HG02970 (cell line): Measurements from ENCODE around the gene PLEKHS1.

Source experiments
- ATAC-seq: cut with Tn5 transposase; IDR thresholded peaks from one replicate; pipeline ENCODE4 v1.9.1; 2021; ENCODE audit warnings: mild to moderate bottlenecking, moderate library complexity, moderate number of reproducible peaks; ENCODE audit not compliant: unreplicated experiment, low FRiP score

Gene PLEKHS1

GRCh38 chr10:113751181-113751732, at the start of gene PLEKHS1:
PLEKHS1 (plus strand) TSS chr10:113751682; CDS start chr10:113755278, 3,596 bp downstream.
- ATAC-seq, result no peak

DNA sequence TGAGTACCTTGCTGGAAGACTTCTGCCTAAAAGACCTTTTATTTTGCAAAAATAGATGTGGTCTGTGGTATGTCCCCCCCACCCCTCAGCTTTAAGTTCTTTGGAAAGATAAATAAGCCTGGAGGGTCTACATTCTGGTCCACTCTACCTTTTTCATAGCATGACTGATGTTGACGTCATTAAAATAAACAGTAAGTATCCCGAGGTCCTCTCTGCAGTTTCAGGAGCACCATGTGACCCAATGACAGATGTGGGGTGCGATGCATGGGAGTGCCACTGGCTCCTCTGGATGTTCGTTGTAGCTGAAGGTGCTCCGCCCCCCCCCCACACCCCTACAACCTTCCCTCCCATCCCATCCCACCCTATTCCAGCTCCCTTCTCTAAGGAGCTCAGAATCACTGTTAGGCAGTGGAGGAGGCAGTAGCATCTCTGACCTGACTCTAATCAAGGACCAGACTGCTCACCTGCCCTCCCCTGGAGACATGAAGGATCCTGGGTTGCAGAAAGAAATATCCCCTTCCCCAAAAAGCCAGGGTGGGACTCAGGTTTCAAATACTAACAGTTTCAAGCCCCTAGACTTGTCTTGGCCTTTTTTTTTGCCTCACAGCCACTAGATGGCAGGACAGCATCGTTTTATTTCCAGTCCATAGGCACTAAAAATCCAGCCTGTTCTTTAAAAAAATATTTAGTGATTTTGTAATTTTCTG, 46.7 kb upstream of the PLEKHS1 start:
- no peak for ATAC-seq

- no peak for ATAC-seq
Measured at GRCh38 chr10:113705344-113705652, 46.2 kb upstream of the PLEKHS1 start.

DNA sequence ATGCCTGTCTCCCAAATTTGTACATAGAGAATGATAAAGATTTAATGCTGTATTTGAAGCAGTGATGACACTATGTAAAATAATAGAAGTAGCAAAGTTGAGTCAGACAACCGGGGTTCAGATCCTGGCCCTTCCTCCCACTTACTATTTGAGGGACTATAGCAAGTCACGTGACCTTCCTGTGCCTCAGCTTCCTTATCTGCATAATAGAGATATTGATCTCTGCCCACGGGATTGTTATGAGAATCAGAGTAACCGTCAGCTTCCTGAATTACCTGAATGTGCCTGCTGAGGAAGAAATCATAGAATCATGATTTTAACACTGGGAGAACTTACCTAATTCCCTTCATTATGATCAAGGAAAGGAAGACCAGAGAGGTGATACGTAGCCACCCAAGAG, 44.9 kb upstream of the PLEKHS1 start:
- ATAC-seq, result no peak

- no peak for ATAC-seq
Measured at GRCh38 chr10:113708640-113709039, 42.8 kb upstream of the PLEKHS1 start.

DNA sequence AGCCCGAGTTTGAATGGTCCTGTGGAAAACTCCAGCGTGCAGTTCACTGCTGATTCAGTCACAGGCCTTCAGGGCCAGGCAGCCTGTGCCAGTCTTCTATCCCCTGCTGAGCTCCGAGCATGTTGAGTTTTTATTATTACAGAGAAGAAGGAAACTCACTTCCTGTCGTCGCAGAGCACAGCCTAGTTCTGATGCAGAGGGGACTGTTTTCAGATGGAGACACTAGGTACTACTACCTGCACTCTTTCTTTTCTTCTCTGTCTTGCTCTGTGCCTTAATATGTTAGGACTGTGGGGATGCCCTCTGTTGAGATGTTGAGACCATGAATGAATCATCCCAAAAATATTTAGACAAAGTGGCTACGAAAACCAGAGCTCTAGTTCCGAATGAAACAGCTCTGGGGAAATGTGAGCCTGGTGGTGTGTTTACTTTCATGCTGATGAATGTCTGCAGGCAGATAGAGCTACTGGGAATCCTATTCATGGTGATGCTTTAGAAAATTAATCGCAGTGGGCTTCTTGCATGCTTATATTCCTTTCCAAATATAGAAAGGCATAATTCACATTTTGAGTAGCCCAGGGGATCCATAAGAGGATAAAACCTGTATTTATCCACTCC, 42.2 kb upstream of the PLEKHS1 start:
- ATAC-seq, result no peak

- no peak for ATAC-seq
Measured at GRCh38 chr10:113711142-113711541, 40.3 kb upstream of the PLEKHS1 start.

DNA sequence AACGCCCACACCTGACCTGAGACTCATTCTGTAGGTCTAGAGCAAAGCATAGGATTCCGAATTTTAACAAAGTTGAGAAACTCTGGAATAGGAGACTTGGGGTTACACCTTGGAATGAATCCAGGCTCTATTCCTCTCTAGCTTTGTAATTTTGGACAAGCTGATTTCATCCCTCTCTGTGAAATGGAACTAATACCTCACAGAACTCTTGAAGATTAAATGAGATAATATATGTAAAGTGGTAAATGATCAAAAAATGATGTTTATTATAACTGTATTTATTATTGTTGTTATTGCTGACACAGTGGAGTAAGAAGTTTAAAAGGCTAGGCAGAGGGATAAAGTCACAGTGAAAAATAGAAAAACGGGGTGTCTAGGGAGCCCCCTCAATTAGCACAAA, 39.5 kb upstream of the PLEKHS1 start:
- ATAC-seq, result no peak

- no peak for ATAC-seq
Measured at GRCh38 chr10:113712755-113713639, 38.5 kb upstream of the PLEKHS1 start.

- ATAC-seq, result no peak
Measured at GRCh38 chr10:113713640-113713982, 37.9 kb upstream of the PLEKHS1 start.

DNA sequence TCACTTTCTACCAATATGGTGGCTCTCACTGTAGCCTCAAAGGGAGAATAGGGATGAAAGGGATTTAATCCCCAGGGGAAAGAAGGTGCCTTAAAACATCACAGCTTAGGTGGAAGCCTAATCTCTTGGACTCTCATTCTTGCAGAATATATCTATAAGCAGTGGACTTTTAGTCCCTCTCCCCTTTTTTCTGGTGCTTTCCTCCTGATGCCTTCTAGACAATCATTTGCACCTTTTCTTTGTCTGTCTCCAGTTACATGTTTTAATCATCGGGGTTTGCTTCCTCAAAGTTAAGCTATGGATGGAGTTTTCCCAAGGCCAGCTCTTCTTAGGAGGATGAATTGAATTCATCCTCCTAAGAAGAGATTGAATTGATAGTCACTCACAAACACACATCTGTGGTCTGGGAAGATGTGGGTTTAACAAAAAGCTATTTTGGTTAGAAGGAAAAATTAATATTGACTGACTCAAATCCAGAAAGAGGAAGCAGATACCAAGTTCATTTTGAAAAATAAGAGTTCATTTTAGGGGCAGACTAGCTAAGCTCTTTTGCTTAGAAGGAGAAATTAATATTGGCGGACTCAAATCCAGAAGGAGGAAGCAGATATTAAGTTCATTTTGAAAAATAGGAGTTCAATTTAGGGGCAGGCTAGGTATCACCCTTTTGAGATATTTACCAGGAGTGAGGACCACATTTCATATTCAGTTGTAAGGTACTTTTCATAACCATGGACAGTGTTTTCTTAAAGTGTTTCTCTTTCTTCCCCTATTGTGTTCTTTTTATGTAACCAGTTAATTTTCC, 35.2 kb upstream of the PLEKHS1 start:
- no peak for ATAC-seq

DNA sequence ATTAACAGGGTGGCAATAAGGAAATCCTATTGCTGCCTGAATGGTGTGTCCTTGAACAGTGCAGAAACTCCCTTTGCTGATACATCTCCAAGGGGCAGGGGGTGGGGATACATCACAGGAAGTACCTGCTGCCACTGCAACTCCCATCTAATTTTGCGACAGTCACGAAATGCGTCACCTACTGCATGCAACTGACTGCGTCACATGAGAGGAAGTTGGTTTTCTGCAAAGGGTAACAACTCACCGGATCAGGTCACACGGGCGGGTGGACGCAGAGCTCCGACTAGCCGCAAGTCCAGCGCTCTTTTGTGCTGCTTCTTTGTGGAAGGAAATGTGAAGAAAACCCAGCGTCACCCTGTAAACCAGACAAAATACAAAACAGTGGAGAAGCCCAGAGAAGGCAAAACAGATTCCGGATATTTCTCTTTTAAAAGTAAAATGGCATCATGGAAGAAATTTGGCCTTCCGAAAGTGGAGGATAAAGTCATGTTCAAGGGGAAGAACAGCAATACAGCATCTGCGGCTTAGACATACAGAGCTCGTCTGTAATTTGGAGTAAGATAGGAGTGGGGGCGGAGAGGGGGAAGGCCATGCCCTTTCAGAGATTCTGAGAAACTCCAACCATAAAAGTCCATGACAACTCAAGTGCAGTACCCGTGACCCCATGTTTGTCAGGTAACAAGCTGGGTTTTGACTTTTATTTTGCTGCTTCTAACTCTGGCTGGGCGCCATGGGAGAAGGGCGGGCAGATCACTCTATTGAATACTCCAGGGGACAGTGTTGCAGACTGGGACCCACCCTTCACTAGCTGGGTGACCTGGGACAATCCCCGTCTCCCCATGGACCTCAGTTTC, 32.3 kb upstream of the PLEKHS1 start:
- no peak for ATAC-seq

- no peak for ATAC-seq
Measured at GRCh38 chr10:113720386-113720785, 31.1 kb upstream of the PLEKHS1 start.

GRCh38 chr10:113732160-113732881, 19.2 kb upstream of the PLEKHS1 start:
- no peak for ATAC-seq

- no peak for ATAC-seq
Measured at GRCh38 chr10:113732966-113733365, 18.5 kb upstream of the PLEKHS1 start.

DNA sequence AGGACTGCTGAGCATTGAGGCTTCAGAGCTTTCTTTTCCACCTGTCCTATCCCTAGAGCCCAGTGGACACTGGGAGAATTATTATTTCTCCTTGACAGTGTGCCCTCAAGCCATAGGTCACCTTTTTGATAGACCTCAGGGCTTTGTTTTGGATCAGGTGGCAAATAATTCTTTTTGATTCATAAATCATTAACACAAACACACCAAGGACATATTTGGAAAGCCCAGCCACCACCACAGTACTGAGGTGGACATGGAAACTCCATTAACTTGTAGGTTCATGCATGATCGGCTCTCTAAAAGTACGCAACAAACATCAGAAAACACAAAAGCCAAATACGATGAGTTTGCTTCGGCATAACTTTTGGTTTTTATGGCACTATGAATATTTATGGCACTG, 17.8 kb upstream of the PLEKHS1 start:
- no peak for ATAC-seq

DNA sequence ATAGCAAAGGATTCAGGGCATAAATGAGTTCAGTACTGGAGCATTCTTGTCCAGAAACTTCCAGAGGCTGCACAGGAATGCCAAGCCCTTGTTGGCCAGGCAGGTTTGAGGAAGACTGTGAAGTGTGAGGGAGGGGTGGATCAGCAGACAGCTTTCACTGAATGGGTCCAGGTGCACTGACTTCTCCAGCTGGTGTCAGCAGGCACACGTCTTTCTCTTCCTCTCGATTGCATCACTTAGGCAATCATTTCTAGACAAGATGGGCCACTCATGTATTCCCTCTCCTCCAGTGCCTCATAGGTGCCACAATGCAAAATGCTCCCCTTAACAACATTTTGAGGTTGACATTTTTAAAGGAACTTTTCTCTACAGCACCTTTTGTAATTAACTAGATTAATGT, 15.6 kb upstream of the PLEKHS1 start:
- no peak for ATAC-seq

DNA sequence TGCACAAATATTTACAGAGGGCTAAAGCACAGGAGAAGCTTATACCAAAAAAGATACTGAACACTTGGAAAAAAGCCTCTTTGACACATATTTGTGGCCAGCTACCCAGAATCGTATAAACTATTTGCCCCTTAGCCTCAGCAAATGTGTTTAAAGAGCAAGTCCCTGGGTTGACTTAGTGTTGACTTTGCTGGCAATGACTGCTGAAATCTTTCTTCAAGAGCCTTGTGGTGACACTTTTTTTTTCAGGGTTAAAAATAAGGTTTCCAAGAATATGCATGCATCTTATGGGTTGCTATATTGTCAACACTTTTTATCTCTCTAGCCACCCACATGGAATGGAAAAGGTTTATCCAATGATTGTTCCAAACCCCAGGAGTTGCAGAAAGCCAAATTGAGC, 14.9 kb upstream of the PLEKHS1 start:
- ATAC-seq, result no peak

- no peak for ATAC-seq
Measured at GRCh38 chr10:113739031-113739430, 12.5 kb upstream of the PLEKHS1 start.
